ENCODE data around the gene C8B. TPM values are rescaled to one million over a fixed set of nuclear protein-coding genes. Genes with fewer than 3 reads are reported as not detected.

The C8B gene
- total RNA-seq, 1 donor from 2014 or later = not detected

- Histone ChIP-seq H3K4me1 (no peaks in the 10 kb centered on the region), H3K27ac (no peak overlapping the region), H3K4me3 (no peak overlapping the region), H3K9me3 (no peaks in the 10 kb centered on the region), H3K36me3 (no peaks in the 10 kb centered on the region), H3K27me3 (no peaks in the 10 kb centered on the region)
- intact Hi-C loops (cut with DNase I) = no loop called here
- DNase-seq = no peak
- TF ChIP-seq CTCF (IDR thresholded peaks at IDR 0.05) = no peak
- ATAC-seq = no peak
Observed at GRCh38 chr1:56881417-56881816, 84.4 kb downstream of the C8B start.

- H3K27ac ChIP-seq = no peak overlapping the region
- H3K9me3 ChIP-seq = no peaks in the 10 kb centered on the region
- H3K27me3 ChIP-seq = no peaks in the 10 kb centered on the region
- ATAC-seq (no peak), DNase-seq (no peak)
- intact Hi-C loops (cut with DNase I) = no loop called here
- H3K36me3 ChIP-seq = no peaks in the 10 kb centered on the region
- H3K4me3 ChIP-seq = no peak overlapping the region
- no peaks in the 10 kb centered on the region for H3K4me1 ChIP-seq
- no peak for TF ChIP-seq CTCF (IDR thresholded peaks at IDR 0.05)
Observed at GRCh38 chr1:56880774-56881173, 85.0 kb downstream of the C8B start.

Other genes with a start within 250 kb of the C8B start
- 1.7 TPM for gene FYB2, start 146.6 kb downstream of the C8B start, total RNA-seq
- gene C8A, start 111.2 kb downstream of the C8B start, total RNA-seq = not detected

All from upper lobe of right lung (tissue), 1 donor.